COLO829 (cell line): ENCODE data around the gene SEC14L2.
A peak's percentile ranks its signal among the peaks of the same experiment; 100 is the strongest.

ENCODE experiments used
- DNase-seq: peaks from one replicate; pipeline ENCODE4 v3.0.0; 2012; ENCODE audit warnings: low spot score

Gene SEC14L2

GRCh38 chr22:30405731-30406130, 8.9 kb downstream of the SEC14L2 start:
- no peak for DNase-seq

DNA sequence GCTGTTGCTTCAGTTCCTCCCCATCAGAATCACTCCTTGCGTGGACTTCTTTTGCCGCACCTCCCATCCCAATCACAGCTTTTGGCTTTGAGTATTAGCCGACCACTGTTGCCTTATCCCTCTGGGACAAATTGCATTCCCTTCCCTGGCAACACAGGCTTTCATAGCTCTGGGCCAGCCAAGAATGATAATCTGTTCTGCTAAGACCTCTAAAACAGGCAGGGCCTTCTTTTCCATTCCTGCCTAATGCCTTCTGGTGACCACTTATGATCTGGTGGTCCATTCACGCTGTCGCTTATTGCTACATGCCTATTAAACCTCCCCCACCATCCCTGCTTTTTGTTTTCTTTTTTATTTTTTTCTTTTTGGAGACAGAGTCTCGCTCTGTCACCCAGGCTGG, 9.6 kb downstream of the SEC14L2 start:
- DNase-seq: no peak

DNA sequence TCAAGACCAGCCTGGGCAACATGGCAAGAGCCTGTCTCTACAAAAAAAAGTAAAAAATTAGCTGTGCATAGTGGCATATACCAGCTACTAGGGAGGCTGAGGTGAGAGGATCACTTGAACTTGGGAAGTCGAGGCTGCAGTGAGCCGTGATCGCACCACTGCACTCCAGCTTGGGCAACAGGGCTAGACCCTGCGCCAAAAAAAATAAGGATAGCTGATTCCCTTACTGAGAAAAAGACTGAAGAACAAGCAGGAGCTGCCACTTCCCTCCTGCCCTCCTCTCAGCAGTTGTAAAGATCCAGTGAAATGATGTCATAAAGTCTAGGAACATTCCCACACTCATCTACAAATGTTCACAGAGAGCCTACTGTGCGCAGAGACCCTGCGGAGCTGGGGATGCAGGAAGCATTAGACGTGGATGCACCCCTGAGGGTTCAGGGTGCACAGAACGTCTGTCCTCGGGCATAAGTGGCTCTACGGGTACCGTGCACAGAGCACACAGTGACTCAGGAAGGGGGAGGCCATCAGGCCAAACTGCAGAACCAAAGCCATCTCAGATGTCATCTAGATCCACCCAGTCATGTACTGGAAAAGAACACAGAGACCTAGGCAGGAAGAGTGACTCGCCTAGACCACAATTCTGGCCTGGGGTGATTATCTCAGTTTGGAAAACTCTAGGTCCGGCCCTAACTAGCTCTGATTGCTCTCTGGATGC, 11.7 kb downstream of the SEC14L2 start:
- no peak for DNase-seq

GRCh38 chr22:30411780-30412179, 15.0 kb downstream of the SEC14L2 start:
- DNase-seq: no peak

- DNase-seq: no peak
Measured at GRCh38 chr22:30413001-30413400, 16.2 kb downstream of the SEC14L2 start.

DNA sequence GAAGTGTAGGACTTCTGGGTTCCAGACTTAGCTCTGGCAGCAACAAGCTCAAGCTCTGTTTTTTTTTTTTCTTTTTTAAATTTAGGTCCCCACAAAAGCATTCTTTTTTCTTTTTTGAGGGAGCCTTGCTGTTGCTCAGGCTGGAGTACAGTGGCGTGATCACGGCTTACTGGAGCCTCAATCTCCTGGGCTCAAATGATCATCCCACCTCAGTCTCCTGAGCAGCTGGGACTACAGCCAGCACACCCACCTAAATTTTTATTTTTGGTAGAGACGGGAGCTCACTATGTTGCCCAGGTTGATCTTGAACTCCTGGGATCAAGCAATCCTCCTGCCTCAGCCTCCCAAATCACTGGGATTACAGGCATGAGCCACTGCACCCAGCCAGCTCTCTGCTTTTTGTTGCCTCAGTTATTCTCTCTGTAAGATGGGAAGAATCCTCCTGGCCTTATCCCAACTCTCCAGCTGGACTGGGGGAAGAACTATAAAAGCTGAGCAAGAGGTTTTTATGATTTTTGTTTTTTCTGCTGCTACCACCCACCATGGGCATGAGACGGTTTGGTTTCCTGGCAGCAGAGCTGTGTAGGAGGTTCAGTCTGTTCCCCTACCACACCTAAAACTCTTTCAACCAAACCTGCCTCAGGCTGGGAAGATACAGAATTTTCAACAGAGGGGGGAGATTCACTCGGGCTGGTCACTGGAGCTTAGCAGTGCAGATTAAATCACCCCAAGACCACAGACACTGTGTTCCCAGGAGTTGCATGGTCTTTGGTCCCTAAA, 17.1 kb downstream of the SEC14L2 start:
- DNase-seq: no peak

DNA sequence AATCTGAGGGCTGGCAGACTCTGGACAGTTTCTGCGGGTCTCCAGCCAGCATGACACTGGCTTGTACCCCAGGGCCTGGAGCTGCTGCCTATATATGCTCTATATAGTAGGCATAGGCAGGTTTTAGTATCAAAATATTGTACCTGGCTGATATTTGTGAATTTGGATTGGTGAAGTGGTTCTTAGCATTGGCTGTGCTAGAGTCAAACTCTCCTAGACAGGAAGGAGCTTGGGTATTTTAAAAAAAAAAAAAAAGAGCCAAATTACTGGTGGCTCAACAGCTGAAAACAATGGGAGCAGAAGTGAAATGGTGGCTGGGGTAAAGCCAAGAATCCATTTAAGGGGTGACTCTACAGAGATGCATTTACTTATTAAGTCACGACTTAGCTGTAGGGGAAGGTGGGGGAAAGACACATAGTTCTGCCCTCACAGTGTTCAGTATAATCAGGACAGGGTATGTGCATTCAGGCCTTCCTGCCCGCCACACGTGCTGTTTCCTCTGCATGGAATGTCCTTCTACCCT, 17.8 kb downstream of the SEC14L2 start:
- DNase-seq: no peak

DNA sequence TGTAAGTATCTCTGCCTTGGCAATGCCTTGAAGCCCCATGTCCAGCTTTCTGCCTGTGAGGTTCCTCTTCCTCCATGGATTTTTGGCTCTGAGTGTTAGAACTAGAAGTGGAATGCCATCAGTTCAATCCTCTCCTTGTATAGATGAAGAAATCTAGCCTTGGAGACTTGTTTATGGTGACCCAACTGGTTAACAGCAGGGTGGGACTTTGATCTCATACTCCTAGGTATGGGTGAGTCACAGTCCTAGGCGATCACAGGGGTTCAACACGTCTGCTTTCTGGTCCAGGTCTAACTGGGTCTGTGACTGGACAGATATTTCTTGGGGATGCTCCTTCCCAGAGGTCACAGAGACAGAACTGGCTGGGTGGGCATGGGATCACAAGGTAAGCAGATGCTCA, 19.6 kb downstream of the SEC14L2 start:
- DNase-seq: no peak

DNA sequence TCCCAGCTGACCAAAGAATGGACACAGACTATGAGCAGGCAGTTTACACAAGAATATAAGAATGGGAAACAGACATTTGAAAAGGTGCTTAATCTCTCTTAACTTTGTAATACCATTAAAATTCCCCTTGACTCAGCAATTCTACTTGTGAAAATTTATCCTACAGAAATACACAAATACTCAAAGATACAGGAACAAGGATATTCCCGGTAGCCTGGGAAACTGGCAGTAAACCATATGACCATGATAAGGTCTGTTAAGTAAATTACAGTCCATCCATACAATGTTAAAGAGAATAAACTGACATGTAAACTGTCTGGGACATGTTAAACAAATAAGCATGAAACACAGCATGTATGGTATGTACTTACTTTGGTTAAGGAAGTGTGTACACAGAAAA, 20.0 kb downstream of the SEC14L2 start:
- no peak for DNase-seq

DNA sequence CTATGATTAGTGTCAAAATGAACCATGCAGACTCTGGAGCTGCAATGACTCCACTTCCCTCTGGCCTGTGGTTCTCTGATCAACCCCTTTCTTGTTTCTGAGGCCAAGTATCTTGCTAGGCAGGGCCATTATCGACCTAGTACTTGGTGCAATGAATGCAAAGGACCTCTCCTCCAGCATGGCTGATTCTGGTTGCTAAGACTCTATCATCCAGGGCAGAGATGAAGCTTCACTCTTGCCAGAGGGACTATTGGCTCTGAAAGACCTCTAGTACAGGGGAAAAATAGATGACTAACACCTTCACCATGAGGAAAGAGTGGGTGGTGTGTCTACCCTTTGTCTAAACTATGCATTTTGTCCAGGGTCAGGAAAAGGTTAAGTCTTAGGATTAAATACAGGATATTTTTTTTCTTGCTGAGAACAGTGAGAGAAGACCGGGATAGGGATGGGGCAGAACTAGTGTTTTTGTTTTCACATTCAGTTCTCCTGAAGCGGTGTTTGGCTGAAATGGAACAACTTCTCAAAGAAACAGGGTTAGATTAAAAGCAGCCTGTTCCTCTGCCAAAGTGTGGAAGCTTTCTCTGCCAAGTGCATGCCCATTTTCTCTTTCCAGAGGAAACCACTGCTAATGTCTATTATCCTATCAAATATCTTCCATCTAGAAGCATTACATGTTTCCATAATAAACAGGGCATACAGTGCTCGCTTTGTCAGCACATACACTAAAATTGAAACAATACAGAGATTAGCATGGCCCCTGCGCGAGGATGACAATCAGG, 23.7 kb downstream of the SEC14L2 start:
- peak; percentile 78 for DNase-seq

DNA sequence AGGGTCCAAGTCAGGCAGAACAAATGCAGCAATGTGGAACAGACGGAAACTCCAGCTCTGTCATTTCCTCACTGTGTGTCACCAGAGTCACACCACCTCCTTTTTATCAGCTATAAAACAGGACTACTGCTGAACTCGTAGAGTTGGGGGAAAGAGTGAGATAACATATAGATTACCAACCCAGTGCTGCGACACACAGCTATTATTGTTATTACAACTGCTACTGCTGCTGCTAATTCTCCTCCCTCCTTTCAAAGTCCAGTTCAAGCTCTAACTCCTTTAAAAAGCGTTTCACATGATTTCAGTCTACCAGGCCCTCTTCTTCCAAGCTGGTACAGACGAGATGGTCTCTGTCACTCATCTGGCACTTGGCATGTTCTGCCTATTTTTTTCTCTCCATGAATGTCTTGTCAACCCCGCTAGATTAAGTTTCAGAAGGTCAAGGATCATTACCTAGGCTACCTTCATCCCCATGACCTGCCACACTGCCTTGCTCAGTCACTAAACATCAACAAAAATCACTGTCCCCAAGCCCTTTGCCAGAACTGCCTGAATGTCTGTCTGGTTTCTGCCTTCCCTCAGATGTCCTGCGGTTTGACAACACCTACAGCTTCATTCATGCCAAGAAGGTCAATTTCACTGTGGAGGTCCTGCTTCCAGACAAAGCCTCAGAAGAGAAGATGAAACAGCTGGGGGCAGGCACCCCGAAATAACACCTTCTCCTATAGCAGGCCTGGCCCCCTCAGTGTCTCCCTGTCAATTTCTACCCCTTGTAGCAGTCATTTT, 25.1 kb downstream of the SEC14L2 start:
- DNase-seq: no peak

GRCh38 chr22:30422481-30423300, 25.9 kb downstream of the SEC14L2 start:
- DNase-seq: peak; percentile 81

DNA sequence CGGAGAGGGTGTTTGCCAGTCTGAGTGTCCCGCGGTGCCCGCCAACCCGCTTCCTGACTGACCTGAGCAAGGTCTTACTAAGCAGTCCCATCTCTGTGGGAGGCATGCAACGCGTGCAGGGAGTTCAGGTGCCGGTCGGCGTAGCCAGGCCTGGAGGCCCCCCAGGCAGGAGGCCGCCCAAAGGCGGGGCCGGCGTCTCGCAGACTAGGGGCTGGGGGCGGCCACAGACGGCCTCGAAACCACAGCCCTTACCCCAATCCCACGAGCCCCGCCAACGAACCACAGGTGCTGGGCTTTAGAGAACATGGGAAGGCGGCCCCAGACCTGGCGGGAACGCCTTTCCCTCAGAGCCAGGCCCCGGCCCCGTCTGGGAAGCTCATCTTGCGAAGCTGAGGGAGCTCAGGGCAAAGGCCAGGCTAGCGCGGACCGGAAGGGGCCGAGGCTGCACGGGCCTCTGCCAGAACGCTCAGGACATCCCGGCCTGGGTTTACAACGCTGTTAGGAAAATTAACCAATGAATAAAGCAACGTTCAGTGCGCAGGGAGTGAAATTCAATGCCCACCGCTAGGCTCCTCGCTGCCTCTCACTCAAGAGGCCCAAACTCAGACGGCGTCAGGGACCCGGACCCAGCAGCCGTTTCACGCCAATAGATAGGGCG, 26.6 kb downstream of the SEC14L2 start:
- DNase-seq: no peak

DNA sequence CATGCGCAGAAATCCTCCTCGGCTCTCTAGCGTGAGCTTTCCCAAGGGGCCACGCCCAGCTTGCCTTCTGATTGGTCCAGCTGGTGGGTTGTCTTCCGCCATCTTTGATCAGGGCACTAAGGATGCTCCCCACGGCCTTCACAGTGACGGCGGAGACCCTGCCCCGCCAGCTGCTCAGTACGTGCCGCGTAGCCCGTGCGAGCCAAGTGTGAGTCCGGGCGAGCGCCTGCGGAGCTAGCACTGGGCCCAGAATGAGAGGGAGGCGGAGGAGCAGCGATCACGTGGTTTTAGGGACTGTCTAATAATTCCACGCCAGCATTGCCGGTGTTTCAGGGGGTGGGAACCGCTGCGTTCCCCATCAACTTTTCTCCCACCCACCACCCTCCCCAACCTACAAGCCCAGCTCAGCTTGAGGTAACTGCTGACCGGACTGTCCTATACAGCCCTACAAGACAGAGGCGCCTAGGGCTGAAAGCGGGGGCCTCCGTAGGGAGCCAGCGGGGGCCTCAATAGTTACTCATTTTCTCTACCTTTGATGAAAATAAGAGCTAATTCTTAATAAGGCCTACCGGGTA, 27.2 kb downstream of the SEC14L2 start:
- DNase-seq: peak; percentile 100

- no peak for DNase-seq
Measured at GRCh38 chr22:30424534-30425326, 27.9 kb downstream of the SEC14L2 start.

- DNase-seq: no peak
Measured at GRCh38 chr22:30425327-30425615, 28.5 kb downstream of the SEC14L2 start.

DNA sequence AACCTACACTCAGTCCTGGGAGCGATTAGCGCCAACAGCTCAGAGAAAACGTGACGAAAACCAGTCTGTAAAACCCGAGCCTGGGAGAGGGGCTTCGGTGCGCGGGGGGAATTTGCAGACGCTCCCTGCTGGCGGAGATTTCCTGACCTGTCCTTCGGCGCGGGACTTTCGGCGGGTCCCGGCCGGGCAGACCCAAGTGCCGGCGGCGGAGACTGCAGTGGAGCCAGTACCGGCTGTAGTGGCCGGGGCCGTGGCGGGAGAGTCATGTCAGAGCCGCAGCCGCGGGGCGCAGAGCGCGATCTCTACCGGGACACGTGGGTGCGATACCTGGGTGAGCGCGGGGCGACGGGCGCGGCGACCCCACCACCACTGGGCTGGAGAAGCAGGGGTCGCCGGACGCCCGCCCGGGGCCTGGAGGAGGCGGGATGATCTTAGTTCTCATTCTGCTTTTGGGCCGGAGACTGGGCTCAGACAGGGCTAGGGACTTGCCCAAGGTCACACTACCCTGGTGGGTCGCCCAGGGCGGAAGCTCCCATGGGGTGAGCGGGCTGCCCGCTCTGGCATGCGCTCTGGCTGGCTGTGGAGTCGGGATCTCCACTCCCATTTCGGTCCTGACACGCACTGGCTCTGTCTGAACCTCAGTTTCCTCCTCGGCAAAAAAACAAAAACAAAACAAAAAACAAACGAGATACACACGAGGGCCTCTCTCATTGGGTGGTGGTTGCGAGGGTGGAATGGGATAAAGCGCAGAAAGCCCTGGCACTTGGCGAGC, 29.0 kb downstream of the SEC14L2 start, which contains the start of gene MTFP1:
TSS of gene MTFP1 (plus strand) at position 153 of the 772 bp plus-strand sequence. CDS start at position 265, 112 bp downstream.
- peak; percentile 68 for DNase-seq
